GM21367 (cell line): ENCODE results near the gene SMIM5.

Experiments used
- ATAC-seq: cut with Tn5 transposase; IDR thresholded peaks from one replicate; pipeline ENCODE4 v1.9.1; 2021; ENCODE audit not compliant: unreplicated experiment

Gene SMIM5

GRCh38 chr17:75602644-75603043, 30.6 kb upstream of the SMIM5 start:
- no peak for ATAC-seq

DNA sequence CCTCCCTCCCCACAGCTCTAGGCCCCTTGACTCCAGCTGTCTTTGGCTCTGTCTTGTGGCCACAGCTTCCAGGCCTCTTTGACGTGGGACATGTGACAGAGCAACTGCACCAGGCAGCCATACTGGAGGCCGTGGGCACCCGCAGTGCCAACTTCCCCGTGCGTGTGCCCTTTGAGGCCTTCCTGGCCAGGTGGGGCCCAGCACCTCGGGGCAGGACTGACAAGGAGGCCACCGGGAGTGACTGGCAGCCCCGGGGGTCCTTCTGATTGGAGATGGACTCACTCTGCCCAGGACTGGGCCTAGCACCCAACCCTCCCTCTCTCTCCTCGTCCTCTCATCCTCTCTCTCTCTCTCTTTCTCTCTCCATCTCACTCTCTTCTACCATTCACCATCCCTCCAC, 30.1 kb upstream of the SMIM5 start:
- no peak for ATAC-seq

GRCh38 chr17:75604034-75604695, 29.1 kb upstream of the SMIM5 start:
- no peak for ATAC-seq

- ATAC-seq = no peak
These were observed 27.4 kb upstream of the SMIM5 start for GRCh38 chr17:75605790-75606189.

DNA sequence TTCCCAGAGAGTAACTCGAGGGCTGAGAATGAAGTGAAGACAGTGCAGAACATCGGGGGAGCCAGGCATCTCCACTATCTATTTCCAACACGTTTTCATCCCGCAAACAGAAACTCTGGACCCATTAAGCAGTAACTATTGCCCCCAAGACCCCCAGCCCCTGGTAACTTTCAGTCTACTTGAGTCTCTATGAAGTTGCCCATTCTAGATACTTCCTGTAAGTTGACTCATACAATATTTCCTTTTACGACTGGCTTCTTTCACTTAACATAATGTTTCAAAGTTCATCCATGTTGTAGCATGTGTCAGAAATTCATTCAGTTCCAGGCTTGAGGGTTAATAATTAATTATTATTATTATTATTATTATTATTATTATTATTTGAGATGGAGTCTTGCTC, 26.1 kb upstream of the SMIM5 start:
- no peak for ATAC-seq

GRCh38 chr17:75610103-75610984, 22.9 kb upstream of the SMIM5 start:
- no peak for ATAC-seq

DNA sequence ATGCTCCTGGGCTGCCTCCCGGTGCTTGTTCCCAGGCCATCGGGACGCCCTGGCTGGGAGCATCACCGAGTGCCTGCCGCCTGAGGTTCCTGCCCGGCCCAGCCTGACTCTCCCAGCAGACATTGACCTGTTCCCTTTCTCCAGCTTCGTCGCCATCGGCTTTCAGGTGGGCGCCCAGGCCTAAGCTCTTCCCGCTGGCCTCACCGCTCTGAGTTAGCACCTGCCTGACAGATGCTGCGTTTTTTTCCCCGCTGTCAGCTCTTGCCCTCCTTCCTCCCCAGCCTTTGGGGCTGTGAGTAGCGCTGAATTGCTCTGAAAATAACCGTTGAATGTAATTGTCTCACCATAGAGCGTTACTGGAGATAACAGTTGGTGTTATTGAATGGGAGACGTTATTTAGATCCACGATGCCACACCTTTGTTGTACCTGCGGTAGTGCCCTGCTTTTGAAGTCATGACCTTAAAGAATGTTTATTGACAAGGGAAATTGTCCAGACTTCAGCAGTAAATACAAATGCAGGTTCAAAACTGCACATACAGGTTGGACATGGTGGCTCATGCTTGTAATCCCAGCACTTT, 21.3 kb upstream of the SMIM5 start:
- ATAC-seq = no peak

DNA sequence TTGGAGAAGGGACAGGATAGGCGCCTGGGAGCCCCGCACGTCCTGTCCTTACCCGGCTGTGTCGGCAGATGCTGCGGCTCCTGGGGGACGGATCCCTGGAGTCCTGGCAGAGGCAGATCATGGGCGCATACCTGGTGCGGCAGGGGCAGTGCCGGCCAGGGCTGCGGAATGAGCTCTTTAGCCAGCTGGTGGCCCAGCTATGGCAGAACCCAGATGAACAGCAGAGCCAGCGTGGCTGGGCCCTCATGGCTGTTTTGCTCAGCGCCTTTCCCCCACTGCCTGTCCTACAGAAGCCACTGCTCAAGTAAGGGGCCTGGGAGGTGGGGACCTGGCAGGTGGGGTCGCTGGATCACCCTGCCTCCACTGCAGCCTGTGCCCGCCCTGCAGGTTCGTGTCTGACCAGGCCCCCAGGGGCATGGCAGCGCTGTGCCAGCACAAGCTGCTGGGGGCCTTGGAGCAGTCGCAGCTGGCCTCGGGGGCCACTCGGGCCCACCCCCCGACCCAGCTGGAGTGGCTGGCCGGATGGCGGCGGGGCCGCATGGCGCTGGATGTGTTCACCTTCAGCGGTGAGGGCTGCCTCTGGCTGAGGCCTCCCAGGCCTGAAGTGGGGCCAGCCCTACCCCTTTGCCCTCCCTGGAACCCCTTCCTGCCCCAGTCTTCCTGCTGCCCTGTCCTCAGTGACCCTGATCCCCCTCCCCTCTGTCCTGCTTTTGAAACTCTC, 20.2 kb upstream of the SMIM5 start:
- no peak for ATAC-seq

DNA sequence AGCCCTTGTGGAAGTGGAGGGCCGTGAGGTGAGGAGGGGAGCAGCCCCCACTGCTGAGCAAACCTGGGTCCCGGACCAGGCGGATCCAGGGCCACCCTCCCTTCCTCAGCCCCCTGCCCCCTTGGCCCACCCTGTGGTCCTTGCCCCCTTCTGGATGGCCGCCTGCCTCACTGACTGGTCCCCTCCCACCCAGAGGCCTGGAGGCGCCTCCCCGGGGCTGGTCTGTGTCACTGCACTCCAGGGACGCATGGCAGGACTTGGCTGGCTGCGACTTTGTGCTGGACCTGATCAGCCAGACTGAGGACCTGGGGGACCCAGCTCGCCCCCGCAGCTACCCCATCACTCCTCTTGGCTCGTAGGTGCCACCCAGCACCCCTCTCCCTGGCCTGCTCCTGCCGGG, 19.2 kb upstream of the SMIM5 start:
- no peak for ATAC-seq

DNA sequence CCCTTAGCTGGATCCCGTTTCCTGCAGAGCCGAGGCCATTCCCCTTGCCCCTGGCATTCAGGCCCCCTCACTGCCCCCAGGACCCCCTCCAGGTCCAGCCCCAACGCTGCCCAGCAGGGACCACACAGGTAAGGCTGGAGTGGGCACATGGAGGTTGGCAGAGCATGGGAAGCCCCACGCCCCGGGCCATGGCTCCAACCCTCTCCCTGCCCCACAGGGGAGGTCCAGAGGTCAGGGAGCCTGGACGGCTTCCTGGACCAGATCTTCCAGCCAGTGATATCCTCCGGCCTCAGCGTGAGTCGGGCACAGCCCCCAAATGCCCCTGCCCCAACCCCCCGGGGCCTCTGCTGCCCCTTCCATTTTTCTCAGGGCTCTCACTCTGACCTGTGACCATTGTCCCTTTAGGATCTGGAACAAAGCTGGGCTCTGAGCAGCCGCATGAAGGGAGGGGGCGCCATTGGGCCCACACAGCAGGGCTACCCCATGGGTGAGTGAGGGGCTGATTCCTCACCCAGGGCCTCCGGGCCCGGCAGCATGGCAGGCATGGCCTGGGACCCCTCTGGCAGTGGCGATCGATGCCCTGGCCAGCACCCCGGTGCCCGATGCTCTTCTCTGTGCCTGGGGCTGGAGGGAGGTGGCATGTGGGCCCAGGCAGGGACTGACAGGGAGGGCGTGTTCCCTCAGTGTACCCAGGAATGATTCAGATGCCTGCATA, 18.5 kb upstream of the SMIM5 start:
- ATAC-seq = no peak

- no peak for ATAC-seq
These were observed 17.9 kb upstream of the SMIM5 start for GRCh38 chr17:75615301-75615700.

DNA sequence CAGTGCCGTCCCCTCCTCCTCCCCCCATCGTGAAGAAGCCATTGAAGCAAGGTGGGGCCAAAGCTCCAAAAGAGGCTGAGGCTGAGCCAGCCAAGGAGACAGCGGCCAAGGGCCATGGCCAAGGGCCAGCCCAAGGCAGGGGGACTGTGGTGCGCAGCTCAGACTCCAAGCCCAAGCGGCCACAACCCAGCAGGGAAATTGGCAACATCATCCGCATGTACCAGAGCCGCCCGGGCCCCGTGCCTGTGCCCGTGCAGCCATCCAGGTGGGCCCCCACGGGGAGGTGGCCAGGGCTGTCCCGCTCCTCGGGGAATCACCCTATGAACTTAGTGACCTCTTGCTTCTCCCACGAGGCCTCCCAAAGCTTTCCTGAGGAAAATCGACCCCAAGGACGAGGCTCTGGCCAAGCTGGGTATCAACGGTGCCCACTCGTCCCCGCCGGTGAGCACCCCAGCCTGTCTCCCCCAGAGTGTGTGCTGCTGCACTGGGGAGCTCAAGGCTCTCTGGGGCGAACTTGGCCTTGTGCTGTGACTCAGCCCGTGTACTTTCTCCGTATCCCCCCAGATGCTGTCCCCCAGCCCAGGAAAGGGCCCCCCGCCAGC, 16.6 kb upstream of the SMIM5 start:
- no peak for ATAC-seq

- ATAC-seq = no peak
These were observed 16.0 kb upstream of the SMIM5 start for GRCh38 chr17:75617218-75617617.

- ATAC-seq = no peak
These were observed 15.6 kb upstream of the SMIM5 start for GRCh38 chr17:75617675-75618074.

DNA sequence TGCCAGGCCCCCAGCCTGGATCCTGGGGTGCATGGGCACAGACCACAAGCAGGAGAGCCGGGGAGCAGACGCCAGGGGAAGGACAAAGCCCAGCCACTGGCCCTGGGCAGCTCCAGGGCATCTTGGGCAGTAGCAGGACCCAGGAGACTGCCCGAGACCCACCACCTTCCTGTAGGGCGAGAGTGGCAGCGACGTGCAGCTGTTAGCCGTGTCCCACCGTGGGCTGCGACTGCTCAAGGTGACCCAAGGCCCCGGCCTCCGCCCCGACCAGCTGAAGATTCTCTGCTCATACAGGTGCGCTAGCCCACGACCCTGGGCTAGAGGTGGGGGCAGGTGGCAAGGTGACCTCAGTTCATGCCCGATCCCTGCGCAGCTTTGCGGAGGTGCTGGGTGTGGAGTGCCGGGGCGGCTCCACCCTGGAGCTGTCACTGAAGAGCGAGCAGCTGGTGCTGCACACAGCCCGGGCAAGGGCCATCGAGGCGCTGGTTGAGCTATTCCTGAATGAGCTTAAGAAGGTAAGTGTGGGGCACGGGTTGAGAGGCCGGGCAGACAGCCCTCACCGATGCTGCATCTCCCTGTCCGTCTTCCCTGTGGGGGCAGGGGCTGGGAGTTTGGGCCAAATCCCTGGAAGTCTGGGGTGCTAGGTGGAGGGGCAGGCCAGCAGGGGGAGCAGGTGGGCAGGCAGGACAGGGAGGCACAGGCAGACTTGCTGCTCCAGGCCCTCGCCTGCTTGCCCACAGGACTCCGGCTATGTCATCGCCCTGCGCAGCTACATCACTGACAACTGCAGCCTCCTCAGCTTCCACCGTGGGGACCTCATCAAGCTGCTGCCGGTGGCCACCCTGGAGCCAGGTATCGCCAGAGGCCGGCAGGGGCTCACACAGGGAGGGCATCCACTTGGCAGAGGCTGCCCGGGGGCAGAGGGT, 13.5 kb upstream of the SMIM5 start:
- no peak for ATAC-seq

- ATAC-seq = no peak
These were observed 11.7 kb upstream of the SMIM5 start for GRCh38 chr17:75621489-75621888.

DNA sequence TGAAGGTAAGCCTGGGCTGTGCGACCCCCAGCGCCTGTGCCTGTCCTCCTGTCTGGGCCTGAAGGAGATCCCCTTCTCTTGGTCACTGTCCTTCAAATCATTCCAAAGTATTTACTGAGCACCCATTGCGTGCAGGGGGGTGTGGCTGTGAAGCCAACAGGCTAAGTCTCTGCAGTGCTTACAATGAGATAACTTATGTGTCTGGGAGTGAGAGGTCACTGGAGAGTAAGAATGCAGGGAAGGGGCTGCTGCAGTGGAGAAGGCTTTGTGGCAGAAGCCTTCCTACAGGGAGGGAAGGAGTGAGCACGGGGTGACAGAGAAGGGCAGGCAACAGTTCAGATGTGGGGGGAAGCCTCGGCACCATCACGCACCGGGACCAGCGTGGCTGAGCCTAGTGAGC, 11.2 kb upstream of the SMIM5 start:
- ATAC-seq = no peak

DNA sequence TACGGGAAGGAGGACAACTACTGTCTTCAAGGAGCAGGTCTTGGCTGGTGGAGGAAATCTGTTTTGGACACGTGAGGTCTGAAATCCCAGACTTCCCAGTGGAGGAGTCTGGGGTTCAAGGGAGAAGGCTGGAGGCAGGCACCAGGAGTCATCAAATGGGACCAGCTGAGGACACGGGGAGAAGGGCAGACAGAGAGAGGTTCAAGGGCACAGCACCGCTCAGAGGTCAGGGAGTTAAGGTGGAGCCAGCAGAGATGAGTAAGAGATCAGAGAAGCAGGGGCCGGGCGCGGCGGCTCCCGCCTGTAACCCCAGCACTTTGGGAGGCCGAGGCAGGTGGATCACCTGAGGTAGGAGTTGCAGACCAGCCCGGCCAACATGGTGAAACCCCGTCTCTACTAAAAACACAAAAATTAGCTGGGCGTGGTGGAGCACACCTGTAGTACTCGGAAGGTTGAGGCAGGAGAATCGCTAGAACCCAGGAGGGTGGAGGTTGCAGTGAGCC, 10.4 kb upstream of the SMIM5 start:
- no peak for ATAC-seq

DNA sequence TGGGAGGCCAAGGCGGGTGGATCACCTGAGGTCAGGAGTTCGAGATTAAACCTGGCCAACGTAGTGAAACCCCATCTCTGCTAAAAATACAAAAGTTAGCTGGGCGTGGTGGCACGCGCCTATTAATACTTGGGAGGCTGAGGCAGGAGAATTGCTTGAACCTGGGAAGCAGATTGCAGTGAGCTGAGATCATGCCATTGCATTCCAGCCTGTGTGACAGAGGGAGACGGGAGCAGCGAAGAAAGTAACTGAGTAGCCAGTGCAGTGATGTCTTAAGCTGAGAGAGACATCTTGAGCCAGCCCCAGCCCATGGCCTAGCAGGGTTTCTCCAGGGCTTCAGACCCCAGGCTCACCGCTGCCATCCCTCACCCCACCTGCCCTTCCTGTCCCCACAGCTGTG, 9.8 kb upstream of the SMIM5 start:
- no peak for ATAC-seq
